Activated CD8-positive, alpha-beta T cell treated with anti-CD3 and anti-CD28 coated beads, Interleukin-2, amount 10 ng/mL, durations not matched to agents 7 days and 5 days (primary cell): Measurements from ENCODE around the gene NDUFS6. TPM values are rescaled to one million over a fixed set of nuclear protein-coding genes. Genes with fewer than 3 reads are reported as not detected.

ENCODE experiments used
- ATAC-seq: fragments of 150-1000 bp; cut with Tn5 transposase; one replicate; pipeline ENCODE4 v1.10.0; 2021; ENCODE audit warnings: moderate library complexity
- CTCF ChIA-PET: fragments of 350-600 bp; sonication (Branson Sonifier 250); formaldehyde crosslinking; loops from one replicate; lab custom pipeline; 2021; ENCODE audit warnings: antibody characterized with exemption; lab: Charles Lee
- POLR2A ChIA-PET: fragments of 350-600 bp; sonication (Branson Sonifier 250); formaldehyde crosslinking; loops from one replicate; lab custom pipeline; 2021; ENCODE audit warnings: antibody characterized with exemption; lab: Charles Lee
- DNase-seq: peaks from one replicate; pipeline ENCODE4 v3.0.0-alpha.2; 2020
- H3K27ac Mint-ChIP-seq: one replicate; pipeline ENCODE4 v1.8.0; 2021; ENCODE audit warnings: mild to moderate bottlenecking, mixed read lengths
- H3K27me3 Mint-ChIP-seq: one replicate; pipeline ENCODE4 v1.8.0; 2021; ENCODE audit warnings: low read depth, mixed read lengths
- H3K36me3 Mint-ChIP-seq: one replicate; pipeline ENCODE4 v1.8.0; 2021; ENCODE audit warnings: low read depth, mixed read lengths
- H3K4me1 Mint-ChIP-seq: one replicate; pipeline ENCODE4 v1.8.0; 2021; ENCODE audit warnings: low read depth, mixed read lengths
- H3K4me3 Mint-ChIP-seq: one replicate; pipeline ENCODE4 v1.8.0; 2021; ENCODE audit warnings: mild to moderate bottlenecking, mixed read lengths
- H3K9me3 Mint-ChIP-seq: one replicate; pipeline ENCODE4 v1.8.0; 2022; ENCODE audit warnings: mixed read lengths; ENCODE audit not compliant: insufficient read depth
- total RNA-seq, 2 experiments: library from RNA; stranded (reverse); gene quantifications; one replicate each; pipeline ENCODE4 v1.2.3, GENCODE V29; 2021

The NDUFS6 gene
- total RNA-seq, 2 experiments from 2014 or later, result 36.6 to 36.7 TPM

DNA sequence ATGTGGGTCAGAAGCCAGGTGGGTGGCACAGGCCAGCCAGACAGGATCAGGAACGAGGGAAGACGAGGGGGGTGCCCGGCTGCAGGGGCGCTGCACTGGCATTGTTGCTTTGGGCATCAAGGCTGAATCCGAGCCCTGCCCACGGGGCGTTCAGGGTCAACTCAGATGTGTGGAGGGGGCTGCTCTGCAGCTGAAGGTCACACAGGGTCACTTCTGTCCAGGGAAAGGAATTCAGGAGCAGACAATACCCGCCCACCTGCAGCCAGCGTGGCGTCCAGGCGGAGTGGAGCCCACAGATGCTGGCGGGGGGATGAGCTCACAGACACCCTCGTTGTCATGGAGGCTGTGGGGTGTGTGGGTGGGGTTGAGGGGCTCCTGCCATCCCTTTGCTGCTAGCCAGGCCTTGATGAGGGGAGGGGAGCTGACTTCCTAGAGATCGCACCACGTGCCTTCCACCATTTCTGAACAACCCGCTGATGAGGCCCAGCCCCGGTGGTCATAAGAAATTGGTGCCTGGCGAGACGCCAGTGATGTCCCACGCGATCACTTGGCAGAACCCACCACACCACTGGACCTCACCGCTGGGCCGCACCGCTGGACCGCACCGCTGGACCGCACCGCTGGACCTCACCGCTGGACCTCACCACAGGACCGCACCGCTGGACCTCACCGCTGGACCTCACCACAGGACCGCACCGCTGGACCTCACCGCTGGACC lies 32.8 kb upstream of the NDUFS6 start:
- CTCF ChIA-PET, result no interaction called here
- POLR2A ChIA-PET, result no interaction called here
- H3K4me1 Mint-ChIP-seq, result peaks cover 3% of the 10 kb centered on the region
- no peak for ATAC-seq
- H3K27me3 Mint-ChIP-seq, result peaks cover 8% of the 10 kb centered on the region
- H3K4me3 Mint-ChIP-seq, result no peak overlapping the region
- DNase-seq, result no peak
- no peaks in the 10 kb centered on the region for H3K9me3 Mint-ChIP-seq
- no peak overlapping the region for H3K27ac Mint-ChIP-seq
- no peaks in the 10 kb centered on the region for H3K36me3 Mint-ChIP-seq

DNA sequence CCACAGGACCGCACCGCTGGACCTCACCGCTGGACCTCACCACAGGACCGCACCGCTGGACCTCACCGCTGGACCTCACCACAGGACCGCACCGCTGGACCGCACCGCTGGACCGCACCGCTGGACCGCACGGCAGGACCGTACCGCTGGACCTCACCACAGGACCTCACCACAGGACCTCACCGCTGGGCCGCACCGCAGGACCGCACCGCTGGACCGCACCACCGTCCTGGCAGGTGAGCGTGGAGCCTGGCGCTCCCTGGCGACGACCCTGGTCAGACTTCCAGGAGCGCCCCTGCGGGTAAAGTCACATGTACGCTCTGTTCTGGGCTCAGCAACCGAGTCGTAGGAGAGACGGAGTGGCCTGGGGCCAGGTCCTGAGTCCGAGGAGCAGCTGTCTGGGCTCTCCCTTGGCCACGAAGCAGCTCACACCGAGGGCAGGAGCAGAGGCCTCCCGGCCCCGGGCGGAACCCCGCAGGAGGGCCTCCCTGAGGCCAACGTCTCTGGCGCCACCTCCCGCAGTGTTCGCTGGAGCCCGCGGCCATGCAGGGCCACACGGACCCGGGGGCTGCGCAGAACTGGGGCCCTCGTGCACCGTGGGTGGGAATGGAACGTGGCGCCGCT lies 32.1 kb upstream of the NDUFS6 start:
- no peaks in the 10 kb centered on the region for H3K9me3 Mint-ChIP-seq
- CTCF ChIA-PET, result no interaction called here
- no peak for ATAC-seq
- no peak for DNase-seq
- POLR2A ChIA-PET, result no interaction called here
- no peak overlapping the region for H3K4me3 Mint-ChIP-seq
- H3K27ac Mint-ChIP-seq, result no peak overlapping the region
- peaks cover 6% of the 10 kb centered on the region for H3K27me3 Mint-ChIP-seq
- H3K4me1 Mint-ChIP-seq, result peaks cover 3% of the 10 kb centered on the region
- no peaks in the 10 kb centered on the region for H3K36me3 Mint-ChIP-seq

DNA sequence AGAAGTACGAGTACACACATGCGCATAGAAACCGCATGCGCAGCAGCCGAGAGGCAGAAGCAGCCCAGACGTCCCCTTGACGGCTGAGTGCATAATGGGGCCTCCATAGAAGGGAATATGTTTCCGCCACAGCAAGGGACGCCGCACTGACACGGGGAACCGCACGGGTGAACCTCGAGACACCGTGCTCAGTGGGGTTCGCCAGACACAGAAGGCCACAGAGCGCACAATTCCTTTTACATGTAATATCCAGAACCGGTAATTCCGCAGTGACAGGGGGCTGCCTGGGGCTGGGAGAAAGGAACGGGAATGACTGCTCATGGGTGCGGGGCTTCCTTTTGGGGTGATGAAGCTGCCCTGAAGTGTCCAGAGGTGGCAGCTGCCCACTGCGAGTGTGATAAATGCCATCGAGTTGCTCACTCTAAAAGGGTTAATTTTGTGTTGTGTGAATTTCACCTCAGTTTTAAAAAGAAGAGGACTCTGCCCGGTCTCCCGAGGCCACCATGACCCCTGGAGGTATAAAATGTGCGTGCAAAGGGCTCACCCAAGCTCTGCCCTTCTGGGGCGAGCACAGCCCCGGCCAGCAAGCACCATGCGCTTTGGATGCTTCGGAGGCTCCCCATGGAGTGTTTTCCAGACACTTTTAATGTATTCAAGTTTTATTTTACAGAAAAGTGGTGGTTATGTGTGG lies 31.3 kb upstream of the NDUFS6 start:
- no peaks in the 10 kb centered on the region for H3K36me3 Mint-ChIP-seq
- ATAC-seq (no peak), DNase-seq (no peak)
- no peak overlapping the region for H3K4me3 Mint-ChIP-seq
- H3K9me3 Mint-ChIP-seq, result no peaks in the 10 kb centered on the region
- peaks cover 3% of the 10 kb centered on the region for H3K4me1 Mint-ChIP-seq
- peaks cover 6% of the 10 kb centered on the region for H3K27me3 Mint-ChIP-seq
- no peak overlapping the region for H3K27ac Mint-ChIP-seq
- POLR2A ChIA-PET, result no interaction called here
- CTCF ChIA-PET, result no interaction called here

DNA sequence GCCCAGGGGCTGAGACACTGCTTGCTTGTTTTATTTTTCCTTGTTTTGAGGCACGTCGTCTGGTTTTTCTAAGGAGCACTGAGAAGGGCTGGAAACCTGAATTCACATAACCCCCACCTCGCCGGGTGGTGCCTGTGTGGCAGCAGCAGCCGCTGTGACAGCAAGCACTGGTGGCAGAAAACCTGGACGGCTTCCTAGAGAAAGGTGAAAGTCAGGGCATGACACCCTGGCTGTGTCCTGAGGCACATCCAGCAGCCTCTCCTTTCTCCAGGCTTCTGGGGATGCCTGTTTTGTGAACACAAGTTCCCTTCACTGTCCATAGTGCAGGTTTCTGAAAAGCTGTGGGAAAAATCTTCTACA lies 30.8 kb upstream of the NDUFS6 start:
- no peak overlapping the region for H3K4me3 Mint-ChIP-seq
- H3K4me1 Mint-ChIP-seq, result peaks cover 3% of the 10 kb centered on the region
- CTCF ChIA-PET, result interaction anchor here (0.7 kb wide), 1 partner anchor 32 kb away, joined by 3 read pairs; no protein-coding TSS in a partner anchor
- POLR2A ChIA-PET, result no interaction called here
- H3K9me3 Mint-ChIP-seq, result no peaks in the 10 kb centered on the region
- DNase-seq, result no peak
- no peak for ATAC-seq
- H3K27me3 Mint-ChIP-seq, result peaks cover 6% of the 10 kb centered on the region
- H3K36me3 Mint-ChIP-seq, result no peaks in the 10 kb centered on the region
- H3K27ac Mint-ChIP-seq, result no peak overlapping the region

DNA sequence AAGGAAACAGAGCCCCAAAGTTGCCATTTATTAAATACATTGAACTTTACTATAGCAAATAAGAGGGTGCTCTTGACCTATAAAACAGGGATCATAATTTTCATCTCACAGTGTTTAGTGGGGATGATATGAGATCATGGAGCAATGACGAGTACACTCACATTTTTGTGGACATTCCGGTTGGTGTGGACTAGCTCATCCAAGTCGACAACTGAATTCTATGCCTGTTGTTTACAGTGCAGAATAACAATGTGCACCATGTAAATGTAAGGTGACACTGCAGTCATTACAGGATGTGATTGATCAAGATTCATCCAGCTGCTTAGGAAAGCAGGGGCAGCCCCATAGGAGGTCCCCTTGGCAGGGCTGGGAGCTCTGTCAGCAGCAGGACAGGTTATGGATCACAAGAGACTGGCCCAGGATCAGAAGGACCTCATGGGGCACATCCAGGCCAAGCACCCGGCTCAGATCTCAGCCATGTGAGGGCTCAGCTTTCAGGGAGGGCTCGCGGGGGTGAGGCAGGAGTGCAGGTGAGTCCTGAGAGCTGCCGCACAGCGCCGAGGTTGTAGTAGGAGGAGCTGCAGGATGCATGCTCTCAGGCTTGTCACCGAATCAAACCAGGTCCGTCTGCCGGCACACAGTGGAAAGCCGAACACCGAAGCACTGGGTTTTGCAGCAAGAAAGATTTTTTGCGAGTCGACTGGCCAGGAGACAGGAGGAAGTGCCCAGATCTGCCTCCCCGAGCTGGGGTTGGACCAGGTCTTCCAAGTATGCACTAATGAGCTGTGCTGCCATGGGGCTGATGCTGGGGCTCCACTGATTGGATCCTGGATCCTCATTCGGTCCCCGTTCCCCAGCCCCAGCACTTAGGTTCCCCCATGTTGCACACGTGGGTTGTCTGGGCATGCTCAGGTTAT lies 29.8 kb upstream of the NDUFS6 start:
- ATAC-seq (no peak), DNase-seq (no peak)
- H3K36me3 Mint-ChIP-seq, result no peaks in the 10 kb centered on the region
- CTCF ChIA-PET, result interaction anchor here (0.7 to 1.6 kb wide), 2 partner anchors 9 to 31 kb away, joined by 3 read pairs; no protein-coding TSS in a partner anchor
- H3K4me1 Mint-ChIP-seq, result no peaks in the 10 kb centered on the region
- POLR2A ChIA-PET, result interaction anchor here (1.2 kb wide), 2 partner anchors 22 to 29 kb away, joined by 3 read pairs; partner anchors contain the start of gene MRPL36
- H3K27ac Mint-ChIP-seq, result no peak overlapping the region
- H3K27me3 Mint-ChIP-seq, result peaks cover 8% of the 10 kb centered on the region
- no peaks in the 10 kb centered on the region for H3K9me3 Mint-ChIP-seq
- no peak overlapping the region for H3K4me3 Mint-ChIP-seq

DNA sequence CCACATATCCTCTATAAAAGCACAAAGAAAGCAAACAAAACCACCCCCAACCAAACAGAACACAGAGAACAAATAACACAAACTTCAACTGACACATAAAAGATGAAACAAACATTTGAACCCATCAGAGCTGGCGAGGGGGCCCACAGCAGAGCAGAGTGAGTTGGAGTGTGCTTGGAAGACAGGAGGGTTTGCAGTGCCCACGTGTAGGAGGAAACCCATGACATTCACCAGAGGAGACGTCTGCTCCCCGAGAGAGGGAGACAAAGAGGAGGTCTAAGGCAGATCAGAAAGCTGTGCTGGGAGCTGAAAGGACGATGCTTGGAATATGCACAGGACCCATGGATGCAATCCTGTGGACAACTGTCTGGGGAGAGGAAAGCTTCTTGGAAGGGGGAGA lies 28.6 kb upstream of the NDUFS6 start:
- POLR2A ChIA-PET, result interaction anchor here (1.2 kb wide), 1 partner anchor 21 kb away, joined by 3 read pairs; no protein-coding TSS in a partner anchor
- no peaks in the 10 kb centered on the region for H3K9me3 Mint-ChIP-seq
- H3K27me3 Mint-ChIP-seq, result peaks cover 8% of the 10 kb centered on the region
- DNase-seq (no peak), ATAC-seq (peak; percentile 55)
- H3K4me3 Mint-ChIP-seq, result no peak overlapping the region
- H3K36me3 Mint-ChIP-seq, result no peaks in the 10 kb centered on the region
- no peaks in the 10 kb centered on the region for H3K4me1 Mint-ChIP-seq
- CTCF ChIA-PET, result interaction anchor here (0.8 to 1.6 kb wide), 5 partner anchors 10 to 30 kb away, joined by 3 to 8 read pairs (median 3); partner anchors contain the start of gene MRPL36
- H3K27ac Mint-ChIP-seq, result no peak overlapping the region

DNA sequence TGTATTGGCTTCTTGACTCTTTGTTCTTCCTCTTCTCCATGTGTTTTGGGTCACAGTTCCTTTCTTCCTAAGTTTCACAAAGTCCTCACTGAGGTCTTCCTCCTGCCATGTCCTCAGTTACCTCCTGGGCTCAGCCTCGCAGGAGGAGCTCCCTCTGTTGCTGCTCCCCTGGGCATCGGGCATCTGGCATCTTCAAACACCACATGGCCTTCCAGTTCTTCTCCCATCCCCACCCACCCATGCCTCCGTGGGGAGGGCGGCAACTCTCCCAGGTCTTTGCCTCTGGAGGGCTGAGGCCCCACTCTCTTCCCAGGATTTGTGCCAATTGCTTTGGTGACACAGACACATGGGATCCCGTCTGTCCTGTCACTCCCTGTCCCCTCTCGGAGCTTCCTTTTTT lies 24.4 kb upstream of the NDUFS6 start:
- no peak overlapping the region for H3K4me3 Mint-ChIP-seq
- peaks cover 8% of the 10 kb centered on the region for H3K27me3 Mint-ChIP-seq
- no peaks in the 10 kb centered on the region for H3K36me3 Mint-ChIP-seq
- no peak overlapping the region for H3K27ac Mint-ChIP-seq
- ChIA-PET CTCF (no interaction called here), POLR2A (no interaction called here)
- no peaks in the 10 kb centered on the region for H3K9me3 Mint-ChIP-seq
- no peaks in the 10 kb centered on the region for H3K4me1 Mint-ChIP-seq
- no peak for ATAC-seq
- DNase-seq, result no peak

DNA sequence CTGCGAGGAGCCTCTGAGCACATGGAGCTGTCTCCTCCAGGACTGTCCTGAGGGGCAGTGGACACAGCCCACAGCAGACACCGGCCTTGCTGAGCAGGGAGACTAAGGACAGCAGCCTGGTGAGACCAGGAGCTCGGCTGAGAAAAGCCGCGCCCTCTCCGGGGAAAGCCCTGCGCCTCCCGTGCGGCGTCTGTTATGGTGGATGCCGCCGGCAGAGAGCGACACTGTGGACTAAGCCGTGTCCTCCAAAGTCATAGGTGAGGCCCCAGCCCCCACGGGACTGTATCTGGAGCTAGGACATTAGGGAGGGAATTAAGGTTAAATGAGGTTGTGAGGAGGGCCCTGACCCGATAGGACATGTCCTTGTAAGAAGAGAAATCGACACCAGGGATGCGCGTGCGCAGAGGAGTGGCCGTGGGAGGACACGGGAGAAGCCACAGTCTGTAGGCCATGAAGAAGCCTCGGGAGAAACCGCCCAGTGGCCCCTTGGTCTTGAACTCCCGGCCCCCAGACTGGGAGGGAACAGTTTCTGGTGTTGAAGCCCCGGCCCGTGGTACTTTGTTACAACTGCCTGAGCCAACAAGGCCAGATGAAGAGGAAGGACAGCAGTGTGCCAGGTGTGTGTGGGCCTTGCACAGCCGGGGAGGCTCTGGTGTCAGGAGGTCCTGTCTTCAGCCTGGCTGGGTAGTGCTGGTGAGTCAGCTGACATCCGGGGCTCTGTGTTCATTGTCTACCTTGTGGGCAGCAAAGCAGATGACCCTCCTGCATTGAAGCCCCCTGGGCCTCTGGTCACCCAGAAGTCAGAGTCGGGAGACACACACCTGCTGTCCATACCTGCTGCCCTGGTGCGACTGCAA lies 23.7 kb upstream of the NDUFS6 start:
- no peak overlapping the region for H3K27ac Mint-ChIP-seq
- peaks cover 3% of the 10 kb centered on the region for H3K4me1 Mint-ChIP-seq
- no peak for ATAC-seq
- POLR2A ChIA-PET, result no interaction called here
- CTCF ChIA-PET, result no interaction called here
- DNase-seq, result no peak
- no peak overlapping the region for H3K4me3 Mint-ChIP-seq
- H3K27me3 Mint-ChIP-seq, result peaks cover 6% of the 10 kb centered on the region
- no peaks in the 10 kb centered on the region for H3K9me3 Mint-ChIP-seq
- H3K36me3 Mint-ChIP-seq, result no peaks in the 10 kb centered on the region

DNA sequence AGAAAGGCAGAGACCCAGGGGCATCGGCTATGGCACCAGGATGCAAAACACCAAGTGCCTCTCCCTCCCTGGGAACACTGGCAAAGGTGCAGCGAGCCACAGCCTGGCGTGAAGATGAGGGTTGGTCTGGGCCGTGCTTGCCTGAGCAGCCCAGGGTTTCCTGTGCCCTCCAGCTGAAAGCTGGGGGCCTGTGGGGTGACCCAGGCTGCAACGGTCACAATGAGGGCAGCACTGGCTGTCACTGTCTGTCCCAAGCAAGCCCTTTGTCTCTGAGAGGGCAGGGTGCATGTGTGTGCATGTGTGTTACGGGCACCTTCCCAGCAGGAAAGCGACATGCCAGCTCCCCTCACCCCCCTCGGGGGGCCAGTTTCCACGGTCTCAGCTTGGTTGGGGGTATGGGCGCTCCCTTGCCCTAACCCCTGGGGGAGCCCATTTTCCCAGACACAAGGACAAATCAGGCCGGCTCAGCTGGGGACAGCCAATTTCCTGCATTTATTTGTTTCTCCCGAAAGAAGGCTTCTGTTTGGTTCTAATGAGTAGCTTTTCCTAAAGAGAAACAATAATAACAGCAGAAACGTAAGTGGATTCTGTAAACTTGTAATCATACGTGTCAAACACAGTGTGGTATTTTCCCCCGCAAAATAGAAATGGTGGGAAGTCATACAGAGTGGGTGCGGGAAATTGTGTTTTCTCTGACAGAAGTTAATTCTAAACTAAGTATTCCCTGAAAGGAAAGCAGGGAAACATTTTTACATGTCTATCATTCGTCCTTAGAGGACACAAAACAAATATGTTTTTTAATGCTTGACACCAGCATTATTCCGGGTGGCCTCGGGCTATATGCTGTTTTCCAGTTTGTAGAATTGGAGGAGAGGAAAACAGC lies 22.8 kb upstream of the NDUFS6 start:
- POLR2A ChIA-PET, result no interaction called here
- Mint-ChIP-seq H3K4me1 (peaks cover 7% of the 10 kb centered on the region), H3K27me3 (peaks cover 2% of the 10 kb centered on the region), H3K36me3 (no peaks in the 10 kb centered on the region), H3K9me3 (no peaks in the 10 kb centered on the region), H3K27ac (no peak overlapping the region), H3K4me3 (no peak overlapping the region)
- CTCF ChIA-PET, result interaction anchor here (0.9 kb wide), 1 partner anchor 40 kb away, joined by 3 read pairs; no protein-coding TSS in a partner anchor
- ATAC-seq (no peak), DNase-seq (no peak)

DNA sequence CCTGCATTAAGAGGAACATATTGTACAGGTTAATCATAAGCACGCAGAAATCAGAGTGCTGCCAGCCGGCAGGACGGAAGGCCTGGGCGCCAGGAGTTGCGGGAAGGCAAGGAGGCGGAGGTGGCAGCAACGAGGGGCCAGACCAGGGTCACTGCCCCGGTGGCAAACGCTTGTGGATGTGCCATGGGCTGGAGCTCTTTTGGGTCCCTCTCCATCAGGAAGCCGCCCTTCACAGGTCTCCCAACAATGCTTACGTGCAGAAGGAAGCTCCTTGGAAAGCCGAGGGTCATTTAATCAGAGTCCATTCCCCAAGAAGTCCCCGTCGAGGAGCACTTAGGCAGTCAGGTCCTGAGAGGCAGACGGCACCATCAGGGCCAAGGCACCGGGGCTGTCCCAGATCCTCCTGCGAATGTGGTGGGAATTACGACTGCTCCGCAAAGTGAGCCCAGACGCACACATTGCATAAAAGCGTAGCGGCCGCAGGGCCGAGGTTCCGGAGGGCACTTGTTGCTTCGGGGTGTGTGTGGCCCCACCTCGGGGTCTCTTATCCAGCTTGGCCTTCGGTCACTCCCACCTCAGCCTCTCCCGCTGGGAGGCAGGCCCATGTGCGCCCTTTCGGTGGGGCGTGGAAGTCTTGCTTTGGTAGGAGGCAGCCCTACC lies 22.1 kb upstream of the NDUFS6 start:
- Mint-ChIP-seq H3K4me3 (no peak overlapping the region), H3K9me3 (no peaks in the 10 kb centered on the region), H3K27me3 (peaks cover 2% of the 10 kb centered on the region), H3K36me3 (no peaks in the 10 kb centered on the region), H3K4me1 (peaks cover 9% of the 10 kb centered on the region), H3K27ac (no peak overlapping the region)
- DNase-seq (no peak), ATAC-seq (no peak)
- CTCF ChIA-PET, result interaction anchor here (0.9 to 1.1 kb wide), 2 partner anchors 41 to 43 kb away, joined by 3 read pairs; no protein-coding TSS in a partner anchor
- POLR2A ChIA-PET, result no interaction called here
